ENCODE data around the gene CORIN.

- TF ChIP-seq, protein P1, sequence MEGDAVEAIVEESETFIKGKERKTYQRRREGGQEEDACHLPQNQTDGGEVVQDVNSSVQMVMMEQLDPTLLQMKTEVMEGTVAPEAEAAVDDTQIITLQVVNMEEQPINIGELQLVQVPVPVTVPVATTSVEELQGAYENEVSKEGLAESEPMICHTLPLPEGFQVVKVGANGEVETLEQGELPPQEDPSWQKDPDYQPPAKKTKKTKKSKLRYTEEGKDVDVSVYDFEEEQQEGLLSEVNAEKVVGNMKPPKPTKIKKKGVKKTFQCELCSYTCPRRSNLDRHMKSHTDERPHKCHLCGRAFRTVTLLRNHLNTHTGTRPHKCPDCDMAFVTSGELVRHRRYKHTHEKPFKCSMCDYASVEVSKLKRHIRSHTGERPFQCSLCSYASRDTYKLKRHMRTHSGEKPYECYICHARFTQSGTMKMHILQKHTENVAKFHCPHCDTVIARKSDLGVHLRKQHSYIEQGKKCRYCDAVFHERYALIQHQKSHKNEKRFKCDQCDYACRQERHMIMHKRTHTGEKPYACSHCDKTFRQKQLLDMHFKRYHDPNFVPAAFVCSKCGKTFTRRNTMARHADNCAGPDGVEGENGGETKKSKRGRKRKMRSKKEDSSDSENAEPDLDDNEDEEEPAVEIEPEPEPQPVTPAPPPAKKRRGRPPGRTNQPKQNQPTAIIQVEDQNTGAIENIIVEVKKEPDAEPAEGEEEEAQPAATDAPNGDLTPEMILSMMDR (conservative IDR thresholded peaks at IDR 0.05; ENCODE audit: low read depth in 2 of 2): no peak
- no peak for TF ChIP-seq EZH2 (IDR thresholded peaks at IDR 0.05; ENCODE audit: low read depth, unreplicated experiment)
Measured at GRCh38 chr4:47750788-47751187, 87.1 kb downstream of the CORIN start.

Measured in GM23338 (cell line).